CD1c-positive myeloid dendritic cell (primary cell): ENCODE results near the gene COX7C.

Experiments
- DNase-seq: peaks from one replicate; pipeline ENCODE4 v3.0.0-alpha.2; 2016; ENCODE audit errors: extremely low spot score

COX7C gene

DNA sequence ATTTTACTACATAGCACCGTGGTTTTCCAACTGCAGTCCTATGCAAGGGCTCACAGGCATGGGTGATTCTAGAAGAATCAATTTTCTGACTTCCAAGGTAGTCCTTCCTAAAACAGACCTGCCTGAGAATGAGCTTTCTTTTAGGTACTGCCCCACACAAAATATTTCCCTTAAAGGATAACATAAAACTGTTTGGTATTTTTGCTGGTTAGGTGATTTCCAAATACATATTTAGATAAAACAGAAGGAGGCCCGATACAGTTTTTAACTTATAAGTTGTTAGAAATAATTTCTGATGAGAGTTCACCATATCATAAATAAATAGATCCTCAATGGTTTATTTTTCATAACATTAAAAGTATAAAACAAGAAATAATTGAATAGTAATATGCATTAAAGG, 46.4 kb downstream of the COX7C start:
- no peak for DNase-seq

- no peak for DNase-seq
Observed at GRCh38 chr5:86665984-86666760, 48.4 kb downstream of the COX7C start.

DNA sequence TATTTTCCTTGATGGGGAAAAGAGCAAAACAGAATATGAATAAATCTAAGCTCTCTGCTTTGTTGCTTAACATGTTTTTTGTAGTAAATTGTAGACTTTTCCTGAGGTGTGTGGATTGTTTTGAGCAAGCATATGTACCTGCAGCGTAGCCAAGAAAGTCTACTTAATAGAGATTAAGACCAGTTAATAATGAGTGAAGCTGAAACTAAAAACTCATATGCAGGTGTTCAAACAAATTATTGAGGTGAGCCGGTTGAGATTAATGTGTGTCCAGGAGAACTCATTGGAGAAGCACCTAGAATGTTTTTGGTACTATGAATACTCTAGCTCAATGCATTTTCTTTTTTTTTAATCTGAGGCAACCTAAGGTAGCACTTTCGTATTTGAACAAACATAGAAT, 49.2 kb downstream of the COX7C start:
- no peak for DNase-seq
